ENCODE results near the gene MTRR.

The MTRR gene

DNA sequence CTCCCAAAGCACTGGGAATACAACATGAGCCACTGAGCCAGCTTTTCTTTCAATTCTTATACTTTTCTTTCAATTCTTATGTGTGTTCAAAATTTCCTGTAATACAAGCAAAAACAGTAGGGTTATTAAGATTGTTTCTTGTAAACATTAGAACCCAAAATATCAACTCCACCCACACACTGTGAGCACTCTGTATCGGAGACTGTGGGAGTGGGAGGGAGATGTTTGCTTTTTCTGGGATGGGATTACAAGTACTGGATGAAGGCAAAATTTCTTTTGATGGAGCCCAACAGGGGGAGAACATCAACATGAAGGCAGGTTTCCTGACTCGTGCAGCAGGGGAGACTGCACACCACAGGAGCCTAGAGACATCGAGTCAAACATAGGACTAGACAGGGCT is 13.3 kb upstream of the MTRR start:
- H3K27ac ChIP-seq = no peak overlapping the region
- no peak for DNase-seq (ENCODE audit: low read depth, low spot score)

DNA sequence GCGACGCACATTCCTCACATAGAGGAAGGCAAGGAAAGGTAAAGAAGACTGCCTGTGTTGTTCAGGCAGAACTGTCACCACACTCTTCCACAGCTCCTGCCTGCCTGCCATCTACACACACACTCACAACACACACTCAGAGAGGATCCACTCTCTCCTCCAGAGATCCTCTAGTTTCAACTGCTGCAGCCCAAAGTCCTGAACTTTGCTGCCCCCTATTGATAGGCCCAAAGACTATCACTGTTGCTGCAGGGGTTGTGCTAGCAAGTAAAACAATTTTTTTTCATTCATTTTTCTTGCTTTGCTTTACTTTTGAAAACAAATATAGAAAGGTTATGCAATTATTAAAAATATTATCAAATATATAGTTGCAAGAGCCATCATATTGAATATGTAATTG is 12.1 kb upstream of the MTRR start:
- no peak overlapping the region for H3K27ac ChIP-seq
- DNase-seq (ENCODE audit: low read depth, low spot score) = no peak

- DNase-seq (ENCODE audit: low read depth, low spot score) = no peak
Measured at GRCh38 chr5:7857361-7857760, 11.6 kb upstream of the MTRR start.

GRCh38 chr5:7857926-7858632 is 10.9 kb upstream of the MTRR start:
- no peak for DNase-seq (ENCODE audit: low read depth, low spot score)
- H3K27ac ChIP-seq = no peak overlapping the region

More at GRCh38 chr5:7857361-7857760, 11.6 kb upstream of the MTRR start:
- H3K27ac ChIP-seq = no peak overlapping the region

DNA sequence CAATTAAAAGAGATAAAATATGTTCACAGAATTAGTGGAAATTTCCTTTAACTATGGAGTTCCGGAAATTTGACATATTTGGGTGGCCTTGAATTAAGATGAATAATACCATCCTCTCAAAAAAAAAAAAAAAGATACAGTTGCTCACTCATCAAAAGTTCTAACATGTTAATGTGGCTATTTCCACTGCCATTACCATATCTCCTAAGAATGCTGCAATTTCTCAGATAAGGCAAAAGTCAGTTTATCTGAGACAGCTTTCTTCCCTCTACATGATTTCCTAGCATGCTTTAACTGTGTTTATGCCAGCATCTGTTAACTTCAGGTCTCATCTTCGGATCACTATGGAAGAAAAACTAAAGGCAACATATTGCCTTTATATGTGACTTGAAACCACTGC is 2.8 kb upstream of the MTRR start:
- no peak for DNase-seq (ENCODE audit: low read depth, low spot score)
- no peak overlapping the region for H3K27ac ChIP-seq

DNA sequence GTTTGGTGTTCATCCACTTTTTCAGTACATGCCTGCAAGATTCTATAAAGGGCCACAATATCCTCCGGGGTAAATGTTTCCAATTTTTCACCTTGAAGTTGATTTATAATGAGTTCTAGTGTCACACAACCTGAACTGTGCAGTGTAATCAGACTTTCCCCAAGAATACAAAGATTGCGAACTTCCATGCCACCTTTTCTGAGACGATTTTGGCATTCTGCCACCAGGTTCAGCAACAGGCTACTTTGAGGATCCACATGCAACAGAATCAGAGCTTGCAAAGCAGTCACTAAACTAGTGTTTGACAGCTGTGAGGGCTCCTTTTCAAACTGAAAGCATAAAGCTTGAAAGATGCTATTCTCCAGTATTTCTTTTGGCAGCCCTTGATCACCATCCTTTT is 1.7 kb upstream of the MTRR start:
- DNase-seq (ENCODE audit: low read depth, low spot score) = no peak
- no peak overlapping the region for H3K27ac ChIP-seq

DNA sequence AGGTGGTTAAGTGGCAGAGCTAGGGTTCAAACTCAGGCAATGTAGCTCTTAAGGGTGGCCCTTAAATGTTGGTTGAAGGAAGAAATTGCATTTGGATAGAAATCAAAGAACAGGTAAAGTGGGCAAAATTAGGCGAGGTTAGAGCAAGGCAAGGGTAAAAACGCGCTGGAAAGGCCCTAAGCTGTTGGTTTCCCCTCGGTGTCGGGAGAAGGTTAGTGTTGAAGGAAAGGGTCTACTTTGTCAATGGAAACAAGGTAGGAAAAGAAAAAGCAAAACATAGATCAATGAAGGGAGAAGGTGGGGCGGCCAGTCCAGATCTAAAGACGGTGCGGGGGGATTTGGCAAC is 548 bp upstream of the MTRR start:
- H3K27ac ChIP-seq = peak overlapping the region; percentile 39
- no peak for DNase-seq (ENCODE audit: low read depth, low spot score)

DNA sequence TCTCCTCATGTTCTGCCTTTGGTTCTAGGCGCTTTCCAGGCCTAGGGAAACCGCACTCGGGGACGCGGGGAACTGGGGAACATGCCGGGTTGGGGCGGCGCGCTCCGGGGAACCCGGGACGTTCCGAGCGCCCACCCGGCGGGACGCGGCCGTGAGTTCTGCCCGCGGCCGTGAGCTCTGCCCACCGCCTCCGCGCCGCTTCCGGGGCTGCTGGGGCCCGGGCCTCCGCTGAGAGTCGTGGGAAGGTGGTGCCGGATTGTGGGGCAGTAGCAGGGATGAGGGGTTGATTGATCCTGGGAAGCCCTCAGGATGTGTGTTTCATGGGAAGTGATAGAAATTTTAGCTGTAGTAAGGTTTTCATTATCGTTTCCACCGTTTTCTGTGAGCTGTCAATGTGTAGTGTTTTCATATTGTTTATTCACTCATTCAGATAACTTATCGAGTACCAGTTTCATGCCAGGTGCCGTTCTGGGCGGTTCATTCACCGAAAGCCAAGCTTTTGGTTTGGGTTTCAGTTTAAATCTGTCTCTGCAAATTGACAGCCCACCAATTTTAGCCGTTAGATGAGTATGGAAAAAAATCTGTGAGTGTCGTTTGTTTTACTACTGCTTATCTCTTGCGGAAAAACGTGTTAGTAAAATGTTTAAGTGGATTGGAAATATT is 657 bp downstream of the MTRR start:
- DNase-seq (ENCODE audit: low read depth, low spot score) = no peak
- H3K27ac ChIP-seq = peak overlapping the region; percentile 39

DNA sequence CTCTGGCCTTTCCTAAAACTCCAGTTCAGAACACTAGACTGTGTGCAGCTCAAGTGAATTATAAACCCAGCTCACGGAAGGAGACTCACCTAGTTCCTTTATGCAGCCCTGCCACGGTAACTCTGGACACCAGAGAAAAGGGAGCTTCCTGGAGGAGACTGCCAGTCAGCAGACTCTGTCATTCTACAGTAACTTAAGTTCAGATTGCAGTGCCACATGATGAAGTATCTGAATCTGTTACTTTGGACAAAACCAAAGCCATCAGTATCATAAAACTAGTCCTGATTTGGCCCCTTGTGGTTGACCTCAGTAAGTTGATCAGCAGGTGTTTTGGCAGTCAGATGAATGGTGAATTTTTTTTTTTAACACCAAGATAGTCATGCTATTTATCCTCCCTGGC is 2.7 kb downstream of the MTRR start:
- no peak overlapping the region for H3K27ac ChIP-seq
- DNase-seq (ENCODE audit: low read depth, low spot score) = no peak

DNA sequence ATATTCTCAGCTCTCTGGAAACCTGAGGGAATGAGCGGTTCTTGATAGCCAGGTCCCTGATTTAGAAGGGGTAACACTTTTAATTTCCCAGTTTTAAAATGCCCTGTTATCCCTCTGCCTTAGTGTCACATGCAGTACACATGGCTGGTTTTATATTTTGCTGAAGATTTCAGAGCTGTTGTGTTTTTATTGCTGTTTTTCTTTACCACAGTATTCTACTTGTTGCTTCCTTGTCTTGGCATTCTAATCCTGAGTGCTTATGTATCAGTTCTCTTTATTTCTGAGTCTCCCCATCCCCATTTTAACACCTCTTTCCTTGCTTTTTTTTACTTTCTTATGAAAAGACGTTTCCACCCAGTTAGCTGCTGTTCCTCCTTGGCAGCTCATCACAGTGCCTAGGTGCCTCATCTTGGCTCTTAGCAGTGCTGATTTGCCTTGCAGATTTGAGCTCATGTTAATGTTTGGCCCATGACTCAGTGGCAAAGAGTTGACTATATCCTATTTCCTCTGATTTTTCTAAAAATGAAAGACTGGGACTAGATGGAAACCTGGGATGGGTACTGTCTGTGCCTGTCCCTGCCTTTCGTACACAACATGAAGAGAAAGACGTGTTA is 3.7 kb downstream of the MTRR start:
- H3K27ac ChIP-seq = no peak overlapping the region
- no peak for DNase-seq (ENCODE audit: low read depth, low spot score)

- DNase-seq (ENCODE audit: low read depth, low spot score) = no peak
- no peak overlapping the region for H3K27ac ChIP-seq
Measured at GRCh38 chr5:7873216-7873615, 4.3 kb downstream of the MTRR start.

GRCh38 chr5:7874639-7875038 is 5.7 kb downstream of the MTRR start:
- no peak for DNase-seq (ENCODE audit: low read depth, low spot score)
- no peak overlapping the region for H3K27ac ChIP-seq

DNA sequence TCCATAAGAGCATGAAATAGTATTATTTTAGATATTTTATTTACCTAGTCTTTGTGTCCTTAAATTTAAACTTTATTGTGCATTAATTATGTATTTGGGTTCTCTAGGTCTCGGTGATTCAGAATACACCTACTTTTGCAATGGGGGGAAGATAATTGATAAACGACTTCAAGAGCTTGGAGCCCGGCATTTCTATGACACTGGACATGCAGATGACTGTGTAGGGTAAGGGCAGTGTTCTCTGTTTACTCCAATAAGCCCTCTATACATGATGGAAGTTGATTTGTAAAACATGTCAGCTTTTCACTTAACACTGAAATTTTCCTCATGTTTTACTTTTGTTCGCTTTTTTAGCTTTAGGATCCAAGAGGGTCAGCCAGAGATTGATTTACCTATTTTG is 6.2 kb downstream of the MTRR start:
- no peak overlapping the region for H3K27ac ChIP-seq
- DNase-seq (ENCODE audit: low read depth, low spot score) = no peak

DNA sequence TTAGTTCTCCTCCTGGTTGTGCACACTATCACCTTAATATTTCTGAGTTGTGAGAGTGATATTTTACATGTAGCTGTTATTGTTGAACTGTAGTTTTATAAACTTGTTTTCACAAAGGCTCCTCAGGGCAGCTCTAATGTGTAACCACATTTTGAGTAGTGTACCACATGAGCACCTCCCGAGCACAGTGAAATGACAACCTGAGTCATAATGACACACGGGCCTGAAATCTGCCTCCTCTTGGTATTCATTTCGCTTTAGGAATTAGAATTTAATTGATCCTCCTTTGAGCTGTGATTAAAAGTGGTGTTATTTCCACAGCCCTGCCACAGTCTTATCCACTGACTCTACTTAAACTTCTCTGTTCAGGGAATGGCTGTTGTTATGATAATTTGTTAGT is 7.9 kb downstream of the MTRR start:
- peak; percentile 41 for DNase-seq (ENCODE audit: low read depth, low spot score)
- peak overlapping the region; percentile 71 for H3K27ac ChIP-seq

DNA sequence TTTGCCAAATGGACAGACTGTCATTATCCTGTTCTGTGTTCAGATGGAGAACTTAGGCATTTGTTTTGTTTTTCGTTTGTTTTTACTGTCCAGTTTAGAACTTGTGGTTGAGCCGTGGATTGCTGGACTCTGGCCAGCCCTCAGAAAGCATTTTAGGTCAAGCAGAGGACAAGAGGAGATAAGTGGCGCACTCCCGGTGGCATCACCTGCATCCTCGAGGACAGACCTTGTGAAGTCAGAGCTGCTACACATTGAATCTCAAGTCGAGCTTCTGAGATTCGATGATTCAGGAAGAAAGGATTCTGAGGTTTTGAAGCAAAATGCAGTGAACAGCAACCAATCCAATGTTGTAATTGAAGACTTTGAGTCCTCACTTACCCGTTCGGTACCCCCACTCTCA is 8.9 kb downstream of the MTRR start:
- H3K27ac ChIP-seq = peak overlapping the region; percentile 71
- DNase-seq (ENCODE audit: low read depth, low spot score) = no peak

DNA sequence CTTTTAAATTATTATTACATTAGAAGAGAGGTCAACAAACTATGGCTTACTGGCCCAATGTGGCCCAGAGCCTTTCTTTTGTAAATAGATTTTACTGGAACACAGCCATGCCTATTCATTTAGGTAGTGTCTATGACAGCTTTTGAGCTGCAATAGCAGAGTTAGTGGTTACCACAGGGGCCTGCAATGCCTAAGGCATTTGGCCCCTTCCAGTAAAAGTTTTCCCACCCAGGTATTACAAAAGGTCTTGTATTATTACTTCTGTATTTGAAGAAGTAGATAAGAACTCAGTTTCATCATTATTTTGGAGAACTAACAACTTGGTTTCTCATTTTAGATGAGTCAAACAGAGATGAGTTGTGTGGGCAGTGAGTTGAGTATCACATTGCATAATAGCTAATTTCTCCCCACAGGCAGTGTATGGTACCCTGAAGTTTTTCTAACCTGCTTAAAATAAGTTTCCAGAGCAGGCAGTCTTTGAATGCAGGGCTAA is 9.5 kb downstream of the MTRR start:
- peak overlapping the region; percentile 71 for H3K27ac ChIP-seq
- DNase-seq (ENCODE audit: low read depth, low spot score) = peak; percentile 66

GRCh38 chr5:7881091-7881490 is 12.1 kb downstream of the MTRR start:
- no peak for DNase-seq (ENCODE audit: low read depth, low spot score)
- no peak overlapping the region for H3K27ac ChIP-seq

DNA sequence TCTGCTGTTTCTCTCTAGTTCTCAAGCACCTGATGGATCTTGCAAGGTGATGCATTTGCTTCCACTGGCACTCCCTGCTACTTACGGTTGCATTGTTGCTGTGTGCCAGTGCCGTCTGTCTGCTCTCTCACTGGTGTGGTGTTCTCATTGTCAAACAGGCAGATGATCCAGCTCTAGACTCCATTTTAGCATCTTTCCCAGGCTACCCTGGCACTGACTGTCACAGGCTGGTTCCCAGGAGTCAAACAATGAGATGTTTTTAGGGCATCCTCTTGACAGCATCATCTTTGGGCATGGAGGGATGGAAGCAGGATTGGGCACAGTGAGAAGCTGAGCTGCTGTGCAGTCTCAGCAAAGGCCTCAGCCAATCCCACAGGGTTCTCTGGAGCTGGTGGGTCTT is 12.9 kb downstream of the MTRR start:
- H3K27ac ChIP-seq = no peak overlapping the region
- no peak for DNase-seq (ENCODE audit: low read depth, low spot score)

DNA sequence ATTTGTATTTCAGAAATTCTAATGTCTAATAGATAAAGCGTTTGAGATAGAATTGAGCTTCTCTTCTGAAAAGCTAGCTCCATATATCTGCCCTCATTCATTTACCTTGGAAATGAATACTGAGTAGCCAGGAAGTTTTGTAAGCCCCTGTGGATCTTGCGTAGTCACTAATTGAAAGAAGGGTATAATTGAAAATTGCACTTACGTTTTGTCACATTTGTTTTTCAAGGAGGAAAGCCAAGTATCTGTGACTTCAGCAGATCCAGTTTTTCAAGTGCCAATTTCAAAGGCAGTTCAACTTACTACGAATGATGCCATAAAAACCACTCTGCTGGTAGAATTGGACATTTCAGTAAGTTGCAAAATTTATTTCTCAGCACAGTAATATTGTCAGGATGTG is 14.0 kb downstream of the MTRR start:
- H3K27ac ChIP-seq = no peak overlapping the region
- DNase-seq (ENCODE audit: low read depth, low spot score) = no peak

DNA sequence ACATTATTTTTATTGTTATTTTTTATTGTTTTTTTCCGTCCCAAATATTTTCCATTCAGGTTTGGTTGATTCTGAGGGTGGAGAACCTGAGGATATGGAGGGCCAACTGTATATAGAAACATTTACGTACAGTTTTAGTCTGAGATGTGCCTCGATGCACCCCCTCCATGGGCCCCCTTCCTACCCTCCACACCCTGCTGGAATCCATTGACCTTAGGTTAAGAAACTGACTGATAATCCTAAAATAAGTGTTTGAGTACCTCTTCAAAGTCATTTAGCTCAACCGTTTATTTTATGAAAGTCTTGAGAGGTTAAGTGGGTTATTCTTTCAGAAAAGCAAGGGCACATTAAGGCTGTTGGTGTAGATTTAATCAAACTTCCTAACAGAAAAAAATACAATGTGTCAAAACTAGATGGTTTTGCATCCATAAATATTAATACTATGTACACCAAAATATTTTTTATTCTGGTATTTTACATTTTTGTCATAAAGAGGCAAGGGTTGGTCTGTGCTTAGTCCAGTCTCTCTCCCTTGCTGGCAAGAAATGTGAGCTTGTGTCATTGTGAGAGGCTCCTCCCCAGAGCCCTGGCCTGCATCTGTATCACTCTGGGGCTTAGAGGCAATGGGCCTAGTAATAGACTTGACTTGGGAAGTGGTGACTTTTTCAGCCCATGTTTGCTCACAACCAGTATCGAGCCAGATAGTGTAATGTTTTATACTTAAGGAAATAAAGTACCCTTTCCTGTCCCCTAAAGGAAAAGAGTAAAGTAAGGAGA is 15.7 kb downstream of the MTRR start:
- no peak for DNase-seq (ENCODE audit: low read depth, low spot score)
- no peak overlapping the region for H3K27ac ChIP-seq

Data from epithelial cell of prostate (primary cell).